Stimulated activated CD4-positive, alpha-beta T cell treated with anti-CD3 and anti-CD28 coated beads, TNF-alpha, amount 100 ng/mL, for 1 hour (primary cell): ENCODE results near the gene GRM7.

ENCODE experiments used
- DNase-seq, 3 donors: peaks; one replicate each; pipeline ENCODE4 v3.0.0-alpha.2; 2020; ENCODE audit warnings: low read depth in 3 of 3, low spot score in 1 of 3

GRM7 gene

GRCh38 chr3:7469866-7470265 is 609.0 kb downstream of the GRM7 start:
- no peak for DNase-seq

- no peak for DNase-seq
These were observed 623.7 kb downstream of the GRM7 start for GRCh38 chr3:7484636-7485035.

- DNase-seq = no peak
These were observed 626.8 kb downstream of the GRM7 start for GRCh38 chr3:7487763-7488162.

- no peak for DNase-seq
These were observed 628.5 kb downstream of the GRM7 start for GRCh38 chr3:7489417-7489816.

- DNase-seq = no peak
These were observed 637.8 kb downstream of the GRM7 start for GRCh38 chr3:7498715-7499114.

- no peak for DNase-seq
These were observed 642.5 kb downstream of the GRM7 start for GRCh38 chr3:7503431-7503830.

DNA sequence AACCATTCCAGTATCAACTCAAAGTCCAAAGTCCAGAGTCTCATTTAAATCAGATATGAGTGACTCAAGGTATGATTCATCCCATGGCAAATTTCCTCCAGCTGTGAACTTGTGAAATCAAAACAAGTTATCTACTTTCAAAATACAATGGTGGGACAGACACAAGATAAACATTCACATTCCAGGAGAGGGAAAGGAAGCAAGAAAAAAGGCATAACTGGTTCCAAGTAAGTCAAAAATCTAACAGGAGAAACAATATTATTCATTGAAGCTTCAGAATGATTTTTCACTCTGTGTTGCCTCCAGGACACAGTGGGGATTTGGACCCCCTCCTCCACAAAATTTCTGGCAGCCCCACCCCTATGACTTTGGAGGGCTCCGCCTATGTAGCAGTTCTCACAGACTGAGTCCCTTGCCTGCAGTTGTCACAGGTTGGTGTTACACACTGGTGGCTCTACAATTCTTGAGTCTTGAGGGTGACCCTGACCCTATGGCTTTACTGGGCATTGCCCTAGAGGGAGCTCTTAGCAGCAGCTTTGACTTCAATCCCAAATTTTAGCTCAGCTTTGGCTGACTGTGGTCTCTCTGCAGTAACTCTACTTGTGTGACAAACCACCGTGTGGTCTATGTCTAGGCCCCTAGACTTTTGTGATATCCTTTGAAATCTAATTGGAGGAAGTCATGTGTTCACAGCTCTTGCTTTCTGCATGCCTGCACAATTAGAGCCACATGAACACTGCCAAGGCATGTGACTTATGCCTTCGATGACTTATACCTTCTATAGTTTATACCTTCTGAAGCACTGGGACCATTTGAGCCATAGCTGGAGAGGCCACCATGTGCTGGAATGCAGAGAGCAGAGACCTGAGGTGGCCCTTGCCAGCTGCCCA is 644.2 kb downstream of the GRM7 start:
- no peak for DNase-seq

DNA sequence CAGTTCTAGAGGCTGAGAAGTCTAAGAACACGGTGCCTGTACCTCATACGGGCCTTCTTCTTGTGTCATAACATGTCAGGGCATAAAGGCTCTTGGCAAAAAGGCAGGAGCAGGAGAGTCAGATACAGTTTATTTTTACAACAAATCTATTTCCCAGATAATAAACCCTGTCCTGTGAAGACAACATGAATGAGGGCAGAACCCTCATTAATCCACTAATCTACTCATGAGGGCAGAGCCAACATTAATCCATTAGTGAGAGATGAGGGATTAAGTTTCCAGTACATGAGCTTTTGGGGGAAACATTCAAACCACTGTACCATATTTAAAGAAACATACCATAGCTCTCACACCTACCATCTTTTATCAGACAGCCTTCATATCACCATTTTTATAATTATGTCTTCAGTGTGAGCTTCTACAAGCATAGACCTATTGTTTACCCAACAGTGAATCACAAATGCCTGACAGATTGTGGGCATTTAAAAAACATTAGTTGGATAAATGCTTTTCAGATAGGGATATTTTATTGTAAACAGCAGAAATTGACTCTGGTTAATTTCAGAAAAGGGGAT is 645.8 kb downstream of the GRM7 start:
- no peak for DNase-seq

DNA sequence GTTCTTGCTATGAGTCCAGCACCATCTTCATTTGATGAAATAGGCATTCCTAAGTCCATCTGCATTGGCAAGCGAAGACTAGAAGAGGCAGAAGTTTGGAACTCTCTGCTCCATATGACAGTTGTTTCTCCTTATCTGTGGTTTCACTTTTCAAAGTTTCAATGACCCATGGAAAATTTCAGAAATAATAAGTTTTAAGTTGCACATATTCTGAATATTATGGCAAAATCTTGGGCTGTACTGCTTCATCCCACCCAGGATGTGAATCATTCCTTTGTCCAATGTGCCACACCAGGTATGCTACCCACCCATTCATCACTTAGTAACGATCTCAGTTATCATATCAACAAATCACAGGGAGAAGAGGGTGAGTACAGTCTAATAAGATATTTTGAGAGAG is 647.9 kb downstream of the GRM7 start:
- DNase-seq = no peak

DNA sequence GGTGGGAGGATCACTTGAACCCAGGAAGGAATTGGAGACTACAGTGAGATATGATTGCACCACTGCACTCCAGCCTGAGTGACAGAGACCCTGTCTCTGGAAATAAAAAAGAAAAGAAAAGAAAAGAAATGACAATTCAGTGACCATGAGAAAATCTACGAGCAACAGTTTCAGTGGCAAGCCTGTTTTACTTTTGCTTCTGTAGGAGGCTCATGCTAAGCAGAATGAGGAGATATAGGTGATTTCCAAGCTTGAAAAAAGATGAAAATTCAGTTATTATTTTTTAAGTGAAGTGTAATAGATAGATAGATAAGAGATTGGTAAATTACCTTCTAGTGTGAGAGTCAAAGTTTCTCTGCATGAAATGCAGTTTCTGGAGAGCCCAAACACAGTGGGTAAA is 651.1 kb downstream of the GRM7 start:
- no peak for DNase-seq

- no peak for DNase-seq
These were observed 657.1 kb downstream of the GRM7 start for GRCh38 chr3:7518026-7518425.

DNA sequence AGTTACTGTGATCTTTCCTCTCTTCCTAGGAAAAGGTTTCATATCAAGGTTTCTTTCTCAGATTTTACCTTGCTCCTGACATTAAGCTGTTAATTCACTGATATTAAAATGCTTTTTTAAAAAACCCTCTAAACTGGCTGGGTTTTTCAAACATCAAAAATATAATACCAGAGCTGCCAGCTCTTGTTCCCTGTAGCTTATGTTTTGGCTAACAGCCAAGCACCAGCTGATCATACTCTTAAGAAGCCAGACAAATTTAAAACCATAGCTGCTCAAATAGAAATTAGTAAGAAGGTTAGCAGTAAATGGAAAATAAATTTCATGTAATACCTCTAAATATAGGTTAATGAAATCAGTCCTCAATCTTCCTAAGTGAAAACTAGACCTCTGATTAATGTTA is 657.5 kb downstream of the GRM7 start:
- no peak for DNase-seq

- DNase-seq = no peak
These were observed 659.1 kb downstream of the GRM7 start for GRCh38 chr3:7520059-7520458.

GRCh38 chr3:7520593-7520992 is 659.7 kb downstream of the GRM7 start:
- no peak for DNase-seq

DNA sequence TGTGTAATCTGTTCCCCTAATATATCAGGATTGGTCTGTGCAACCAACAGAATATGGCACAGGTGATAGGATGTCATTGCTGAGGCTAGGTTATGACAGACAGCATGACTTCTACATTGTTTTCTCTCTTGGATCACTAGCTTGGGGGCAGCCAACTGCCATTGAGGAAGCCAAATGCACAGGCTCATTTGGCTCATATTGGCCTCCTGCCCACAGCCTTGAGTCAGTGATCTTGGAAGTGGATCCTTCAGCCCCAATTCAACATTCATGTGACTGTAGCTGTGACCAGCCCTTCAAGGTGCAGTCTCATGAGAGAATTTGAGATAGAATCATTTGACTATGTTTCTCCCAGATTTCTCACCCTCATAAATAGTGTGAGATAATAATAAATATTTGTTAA is 675.6 kb downstream of the GRM7 start:
- no peak for DNase-seq

GRCh38 chr3:7536921-7537320 is 676.0 kb downstream of the GRM7 start:
- no peak for DNase-seq

DNA sequence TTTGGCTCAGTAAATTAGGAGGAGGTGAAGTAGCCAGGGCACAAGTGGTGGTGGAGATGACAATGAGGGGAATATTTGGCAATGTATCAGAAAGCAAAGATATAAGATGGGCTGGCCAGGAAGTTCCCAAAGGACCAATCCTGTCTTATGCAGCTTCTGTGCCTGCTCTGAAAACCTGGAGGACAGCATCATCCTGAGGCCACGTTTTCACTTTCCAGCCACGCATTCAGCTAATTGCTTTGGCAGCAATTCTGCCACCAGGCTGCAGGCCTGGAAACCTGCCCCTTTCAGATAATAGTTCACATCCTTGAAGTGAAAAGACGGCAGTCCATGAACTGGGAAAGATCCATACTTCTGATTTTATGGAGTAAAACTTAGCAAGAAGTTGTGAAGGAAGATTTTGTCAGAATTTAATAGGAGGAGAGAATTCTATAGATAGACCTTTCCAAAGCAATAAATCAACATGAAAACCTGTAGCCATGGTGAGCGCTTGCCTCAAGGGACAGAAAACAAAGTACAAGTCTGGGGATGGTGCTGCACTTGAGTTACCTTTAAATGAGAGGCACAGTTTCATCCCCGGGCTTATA is 682.5 kb downstream of the GRM7 start:
- no peak for DNase-seq

- DNase-seq = no peak
These were observed 684.4 kb downstream of the GRM7 start for GRCh38 chr3:7545334-7545733.

DNA sequence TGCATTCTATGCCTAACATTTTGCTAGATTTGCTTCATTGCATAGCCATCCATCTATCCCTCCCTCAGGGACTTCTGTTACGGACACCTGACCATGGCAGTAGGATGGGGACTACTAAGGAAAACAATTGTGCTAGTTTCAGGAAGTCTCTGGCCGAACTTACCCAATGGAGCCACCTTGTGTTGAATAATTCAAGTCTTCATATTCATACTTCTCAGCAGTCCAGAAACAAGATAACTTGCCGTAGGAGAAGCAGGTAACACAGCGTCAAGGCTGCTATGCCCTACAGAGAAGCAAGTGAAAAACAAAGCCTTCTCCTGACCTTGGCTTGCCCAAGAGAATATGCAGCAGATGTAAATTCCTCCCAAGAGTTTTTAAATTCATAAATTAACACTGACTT is 685.3 kb downstream of the GRM7 start:
- DNase-seq = no peak

GRCh38 chr3:7547826-7548225 is 686.9 kb downstream of the GRM7 start:
- DNase-seq = no peak

GRCh38 chr3:7562892-7563291 is 702.0 kb downstream of the GRM7 start:
- no peak for DNase-seq

GRCh38 chr3:7565574-7565973 is 704.7 kb downstream of the GRM7 start:
- no peak for DNase-seq

GRCh38 chr3:7567160-7567559 is 706.2 kb downstream of the GRM7 start:
- DNase-seq = no peak
